Transverse colon (tissue), 4 donors: ENCODE data around the gene PARP4. TPM values are rescaled to one million over a fixed set of nuclear protein-coding genes. Genes with fewer than 3 reads are reported as not detected.

Experiments used
- DNase-seq: peaks from one replicate; pipeline ENCODE4 v3.0.0-alpha.2; 2019
- H3K27ac ChIP-seq, 4 donors: fragments of 200-600 bp; sonication (generic); 2 replicates each; pipeline ENCODE4 v1.5.1; 2016 to 2018; ENCODE audit warnings: inconsistent platforms in 4 of 4
- H3K27me3 ChIP-seq: fragments of 200-600 bp; sonication (generic); 2 replicates; pipeline ENCODE4 v1.5.1; 2017; ENCODE audit warnings: inconsistent platforms
- H3K36me3 ChIP-seq, 4 donors: fragments of 200-600 bp; sonication (generic); 2 replicates each; pipeline ENCODE4 v1.5.1; 2017 to 2019; ENCODE audit warnings: inconsistent platforms in 4 of 4
- H3K4me1 ChIP-seq, 4 donors: fragments of 200-600 bp; sonication (generic); 2 replicates each; pipeline ENCODE4 v1.5.1; 2017 to 2020; ENCODE audit warnings: inconsistent platforms in 4 of 4
- H3K4me3 ChIP-seq, 4 donors: fragments of 200-600 bp; sonication (generic); 1 replicate in 1 of 4; 2 replicates in 3 of 4; pipeline versions ENCODE4 v1.5.1 to v1.6.1; 2017 to 2019; ENCODE audit warnings: inconsistent platforms in 4 of 4
- H3K9me3 ChIP-seq, 2 donors: fragments of 200-600 bp; sonication (generic); 2 replicates each; pipeline ENCODE4 v1.5.1; 2017 to 2019; ENCODE audit warnings: inconsistent platforms in 2 of 2
- CTCF ChIP-seq, 5 experiments: fragments of 200-600 bp in 3 of 5; fragments of 450-650 bp in 2 of 5; sonication (generic) in 3 of 5; IDR thresholded peaks; 1 replicate in 2 of 5; 2 replicates in 3 of 5; pipeline ENCODE4 v1.5.1; 2016 to 2017; ENCODE audit warnings: antibody characterized with exemption in 5 of 5, inconsistent platforms in 3 of 5, mild to moderate bottlenecking in 2 of 5, moderate library complexity in 1 of 5
- EP300 ChIP-seq: sonication (generic); formaldehyde crosslinking; IDR thresholded peaks from one replicate; pipeline ENCODE4 v1.6.1; 2017; ENCODE audit warnings: antibody characterized with exemption, low read depth
- POLR2A ChIP-seq: fragments of 450-650 bp; IDR thresholded peaks from one replicate; pipeline ENCODE4 v1.6.1; 2016; ENCODE audit warnings: antibody characterized with exemption, mild to moderate bottlenecking, moderate library complexity
- POLR2AphosphoS5 ChIP-seq, 3 donors: sonication (generic); formaldehyde crosslinking; IDR thresholded peaks; one replicate each; pipeline ENCODE4 v1.6.1; 2016; ENCODE audit warnings: antibody characterized with exemption in 3 of 3
- WGBS, 2 donors: methylation state at CpG; one replicate each; pipeline ENCODE4 v1.1.5; 2018; ENCODE audit warnings: low coverage in 1 of 2; 5-methylcytosine and 5-hydroxymethylcytosine counted together
- in situ Hi-C, 4 donors: fragments of 200-750 bp; cut with MboI; loops; one replicate each; pipeline versions ENCODE4 v1.15.0 to v1.15.1; 2017; ENCODE audit warnings: low sequenced_read_pairs in 3 of 4, low pct_ligation_motif_present in 1 of 4, low pct_unique_long_range_greater_than_20kb in 1 of 4
- intact Hi-C: fragments of 100-400 bp; cut with DNase I; formaldehyde crosslinking; loops from one replicate; pipeline ENCODE4 v1.15.1; 2023; ENCODE audit warnings: low total_unique reads
- total RNA-seq, 4 donors: library from RNA; depleted of rRNA; stranded (reverse); fragments of >200 nt; gene quantifications; one replicate each; pipeline ENCODE4 v1.1.0, GENCODE V29; 2016

PARP4 gene
- total RNA-seq, 4 donors from 2014 or later: 120 to 176 (median 147) TPM

- 61% methylated on average over 10 of the region's 11 CpGs; no CpG with 5 or more reads in 1 of the 2 donors for WGBS, 2 donors
- in situ Hi-C loops: no loop called here
- no peak for DNase-seq
Observed at GRCh38 chr13:24541127-24541475, 28.5 kb upstream of the PARP4 start.

GRCh38 chr13:24540236-24541126, 27.9 kb upstream of the PARP4 start:
- Histone ChIP-seq H3K36me3 (no peaks in the 10 kb centered on the region), H3K4me3 (no peak overlapping the region), H3K27ac (no peak overlapping the region), H3K27me3 (peaks cover 62% of the 10 kb centered on the region), H3K9me3 (no peaks in the 10 kb centered on the region), H3K4me1 (peaks cover 0 to 11% (median 4%) of the 10 kb centered on the region in 4 donors)
- intact Hi-C loops: no loop called here
- TF ChIP-seq POLR2AphosphoS5 (IDR thresholded peaks at IDR 0.05) (no peak), EP300 (no peak), CTCF (IDR thresholded peaks at IDR 0.05) (no peak), POLR2A (no peak)
- 84% methylated on average over 30 of the region's 32 CpGs; no CpG with 5 or more reads in 1 of the 2 donors for WGBS, 2 donors
- in situ Hi-C loops: no loop called here
- no peak for DNase-seq

More at GRCh38 chr13:24541127-24541475, 28.5 kb upstream of the PARP4 start:
- Histone ChIP-seq H3K36me3 (no peaks in the 10 kb centered on the region), H3K27me3 (peaks cover 62% of the 10 kb centered on the region), H3K27ac (no peak overlapping the region), H3K4me1 (peaks cover 0 to 11% (median 4%) of the 10 kb centered on the region in 4 donors), H3K9me3 (no peaks in the 10 kb centered on the region), H3K4me3 (peak overlapping the region in 3 of 4 donors; percentile 8 to 57 (median 27))
- TF ChIP-seq EP300 (no peak), CTCF (IDR thresholded peaks at IDR 0.05) (no peak), POLR2A (no peak), POLR2AphosphoS5 (IDR thresholded peaks at IDR 0.05) (no peak)
- intact Hi-C loops: no loop called here

- intact Hi-C loops (no loop called here), in situ Hi-C loops (no loop called here)
- Histone ChIP-seq H3K9me3 (no peaks in the 10 kb centered on the region), H3K27ac (no peak overlapping the region), H3K36me3 (no peaks in the 10 kb centered on the region), H3K4me1 (peaks cover 0 to 11% (median 4%) of the 10 kb centered on the region in 4 donors), H3K27me3 (peaks cover 56% of the 10 kb centered on the region), H3K4me3 (no peak overlapping the region)
- DNase-seq: no peak
- WGBS, 2 donors: 83% methylated on average over 11 of the region's 11 CpGs; no CpG with 5 or more reads in 1 of the 2 donors
- TF ChIP-seq POLR2AphosphoS5 (IDR thresholded peaks at IDR 0.05): no peak
- no peak for TF ChIP-seq POLR2A
- no peak for TF ChIP-seq EP300
- TF ChIP-seq CTCF (IDR thresholded peaks at IDR 0.05): no peak
Observed at GRCh38 chr13:24539500-24540165, 27.1 kb upstream of the PARP4 start.

GRCh38 chr13:24529478-24529877, 16.9 kb upstream of the PARP4 start:
- TF ChIP-seq POLR2A (no peak), EP300 (no peak), CTCF (IDR thresholded peaks at IDR 0.05) (no peak), POLR2AphosphoS5 (IDR thresholded peaks at IDR 0.05) (no peak)
- in situ Hi-C loops (no loop called here), intact Hi-C loops (no loop called here)
- H3K27me3 ChIP-seq: peaks cover 44% of the 10 kb centered on the region
- H3K27ac ChIP-seq: no peak overlapping the region
- H3K36me3 ChIP-seq: no peaks in the 10 kb centered on the region
- no peaks in the 10 kb centered on the region for H3K4me1 ChIP-seq
- H3K9me3 ChIP-seq: no peaks in the 10 kb centered on the region
- no peak overlapping the region for H3K4me3 ChIP-seq
- WGBS, 2 donors: 81% methylated on average over 1 of the region's 1 CpG; no CpG with 5 or more reads in 1 of the 2 donors
- DNase-seq: no peak
